Astrocyte of the spinal cord (primary cell): ENCODE data around the gene KIAA0513.
A peak's percentile ranks its signal among the peaks of the same experiment; 100 is the strongest.

Source experiments
- DNase-seq: peaks from one replicate; pipeline ENCODE4 v3.0.0; 2011; ENCODE audit warnings: low read depth, low spot score
- H3K4me3 ChIP-seq: 2 replicates; pipeline ENCODE4 v1.5.1; 2011; ENCODE audit warnings: low read depth, mild to moderate bottlenecking, low read length, moderate library complexity
- in situ Hi-C: cut with HindIII; loops from 2 replicates; pipeline ENCODE4 v1.10.0; 2017; ENCODE audit warnings: low sequenced_read_pairs
- TF ChIP-seq, protein P1 (sequence below): IDR thresholded peaks from 2 replicates; pipeline ENCODE4 v1.5.1; 2012; ENCODE audit warnings: low read depth, mild to moderate bottlenecking, low read length, inconsistent platforms

Gene KIAA0513

DNA sequence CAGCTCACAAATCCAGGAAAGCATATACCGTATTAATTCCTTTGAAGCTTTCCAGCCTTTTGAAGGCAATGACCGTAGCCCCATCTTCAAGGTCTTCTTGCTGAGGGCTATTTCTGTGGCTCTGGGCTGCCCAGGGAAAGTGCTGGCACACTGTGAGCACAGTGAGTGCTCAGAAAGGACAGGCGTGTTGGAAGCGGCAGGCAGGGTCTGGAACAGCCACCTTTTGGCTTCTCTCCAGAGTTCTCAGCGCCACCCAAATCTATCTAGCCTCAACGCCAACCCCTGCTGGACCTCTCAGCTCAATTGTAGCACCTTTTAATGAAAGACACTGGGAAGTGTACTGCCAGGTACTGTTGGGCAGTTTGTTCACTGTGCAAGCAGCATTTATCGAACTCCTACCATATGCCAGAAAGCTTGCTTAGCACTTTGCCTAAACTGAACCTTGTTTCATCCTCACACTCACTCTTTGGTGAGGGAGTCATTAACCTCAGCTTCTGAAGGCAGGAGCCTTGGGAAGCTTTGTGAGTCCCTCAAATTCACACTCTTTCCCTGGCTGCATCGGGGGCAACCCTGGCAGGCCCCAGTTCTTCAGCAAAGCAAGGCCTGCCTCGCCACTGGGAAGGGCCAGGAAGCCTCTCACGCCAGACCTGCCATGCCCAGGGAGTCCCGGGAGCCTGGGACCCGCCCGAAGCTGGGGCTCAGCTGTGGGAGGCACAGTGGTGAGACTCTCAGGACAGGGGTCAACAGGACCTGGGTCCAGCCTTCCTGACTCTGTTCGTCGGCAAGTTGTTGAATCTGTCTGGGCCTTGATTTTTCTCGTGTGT is 98.2 kb downstream of the KIAA0513 start:
- in situ Hi-C loops: no loop called here
- TF ChIP-seq, protein P1, sequence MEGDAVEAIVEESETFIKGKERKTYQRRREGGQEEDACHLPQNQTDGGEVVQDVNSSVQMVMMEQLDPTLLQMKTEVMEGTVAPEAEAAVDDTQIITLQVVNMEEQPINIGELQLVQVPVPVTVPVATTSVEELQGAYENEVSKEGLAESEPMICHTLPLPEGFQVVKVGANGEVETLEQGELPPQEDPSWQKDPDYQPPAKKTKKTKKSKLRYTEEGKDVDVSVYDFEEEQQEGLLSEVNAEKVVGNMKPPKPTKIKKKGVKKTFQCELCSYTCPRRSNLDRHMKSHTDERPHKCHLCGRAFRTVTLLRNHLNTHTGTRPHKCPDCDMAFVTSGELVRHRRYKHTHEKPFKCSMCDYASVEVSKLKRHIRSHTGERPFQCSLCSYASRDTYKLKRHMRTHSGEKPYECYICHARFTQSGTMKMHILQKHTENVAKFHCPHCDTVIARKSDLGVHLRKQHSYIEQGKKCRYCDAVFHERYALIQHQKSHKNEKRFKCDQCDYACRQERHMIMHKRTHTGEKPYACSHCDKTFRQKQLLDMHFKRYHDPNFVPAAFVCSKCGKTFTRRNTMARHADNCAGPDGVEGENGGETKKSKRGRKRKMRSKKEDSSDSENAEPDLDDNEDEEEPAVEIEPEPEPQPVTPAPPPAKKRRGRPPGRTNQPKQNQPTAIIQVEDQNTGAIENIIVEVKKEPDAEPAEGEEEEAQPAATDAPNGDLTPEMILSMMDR: no peak
- no peak for DNase-seq
- no peak overlapping the region for H3K4me3 ChIP-seq

DNA sequence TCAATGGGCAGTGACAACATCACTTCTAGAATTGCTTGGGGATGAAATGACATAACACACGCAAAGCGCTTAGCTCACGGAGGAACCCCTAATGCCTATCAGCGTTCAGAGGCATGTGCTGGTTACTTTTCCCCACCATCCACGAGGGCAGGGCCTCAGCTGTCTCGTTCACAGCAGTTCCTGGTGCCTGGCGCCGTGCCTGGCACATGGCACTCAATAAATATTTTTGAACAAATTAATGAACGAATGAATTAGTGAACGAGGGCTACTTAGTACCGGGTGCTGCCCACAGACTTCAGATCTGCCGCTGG is 98.8 kb downstream of the KIAA0513 start:
- DNase-seq: no peak
- in situ Hi-C loops: no loop called here
- H3K4me3 ChIP-seq: no peak overlapping the region
- TF ChIP-seq, protein P1: no peak

DNA sequence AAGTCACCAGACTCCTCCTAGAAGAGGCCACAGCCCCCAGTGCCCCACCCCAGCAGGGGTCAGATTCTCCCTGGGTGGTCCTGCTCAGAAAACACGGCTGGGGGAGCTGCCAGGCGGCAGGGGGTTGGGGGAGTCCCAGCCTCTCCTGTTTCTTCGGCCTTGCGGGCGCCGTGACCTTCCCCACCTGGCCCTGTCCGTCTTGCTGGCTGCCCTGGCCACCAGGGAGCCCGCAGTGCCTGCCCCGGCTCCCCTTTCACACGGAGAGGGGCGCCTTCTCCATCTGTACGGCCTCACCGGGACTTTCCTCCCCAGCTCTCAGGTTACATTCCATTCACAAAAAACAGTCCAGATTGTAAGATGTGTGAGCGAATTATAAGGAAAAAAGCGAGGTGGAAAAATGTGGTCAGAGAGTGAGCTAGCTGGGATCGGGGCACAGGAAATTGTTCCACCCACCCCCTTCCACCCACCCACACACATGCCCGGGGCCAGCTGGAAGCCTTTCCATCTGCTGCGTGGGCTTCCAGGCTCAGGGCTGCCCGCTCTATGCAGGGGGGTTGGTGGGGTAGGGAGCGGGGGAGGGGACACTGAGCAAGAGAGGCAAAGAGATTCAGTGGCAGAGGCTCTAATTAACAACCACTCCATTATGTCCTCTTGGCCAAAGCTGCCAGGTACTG is 99.2 kb downstream of the KIAA0513 start:
- peak; percentile 89 for DNase-seq
- TF ChIP-seq, protein P1: no peak
- in situ Hi-C loops: no loop called here
- no peak overlapping the region for H3K4me3 ChIP-seq

DNA sequence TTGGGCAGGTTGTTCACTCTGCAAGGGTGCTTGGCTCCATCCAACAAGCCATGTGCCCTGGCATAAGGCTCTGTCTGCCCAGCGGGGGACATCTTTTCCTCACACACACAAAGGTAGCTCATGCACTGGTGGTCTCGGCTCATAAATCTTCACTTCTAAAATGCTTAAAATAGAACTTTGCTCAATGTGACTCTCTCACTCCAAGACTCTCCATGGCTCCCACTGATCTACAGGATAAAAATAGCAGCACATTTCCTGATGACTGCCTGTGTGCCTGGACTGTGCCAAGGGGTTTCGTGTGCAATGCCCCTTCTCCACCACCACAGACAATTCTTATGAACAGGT is 99.8 kb downstream of the KIAA0513 start:
- DNase-seq: no peak
- H3K4me3 ChIP-seq: no peak overlapping the region
- in situ Hi-C loops: no loop called here
- TF ChIP-seq, protein P1: no peak

DNA sequence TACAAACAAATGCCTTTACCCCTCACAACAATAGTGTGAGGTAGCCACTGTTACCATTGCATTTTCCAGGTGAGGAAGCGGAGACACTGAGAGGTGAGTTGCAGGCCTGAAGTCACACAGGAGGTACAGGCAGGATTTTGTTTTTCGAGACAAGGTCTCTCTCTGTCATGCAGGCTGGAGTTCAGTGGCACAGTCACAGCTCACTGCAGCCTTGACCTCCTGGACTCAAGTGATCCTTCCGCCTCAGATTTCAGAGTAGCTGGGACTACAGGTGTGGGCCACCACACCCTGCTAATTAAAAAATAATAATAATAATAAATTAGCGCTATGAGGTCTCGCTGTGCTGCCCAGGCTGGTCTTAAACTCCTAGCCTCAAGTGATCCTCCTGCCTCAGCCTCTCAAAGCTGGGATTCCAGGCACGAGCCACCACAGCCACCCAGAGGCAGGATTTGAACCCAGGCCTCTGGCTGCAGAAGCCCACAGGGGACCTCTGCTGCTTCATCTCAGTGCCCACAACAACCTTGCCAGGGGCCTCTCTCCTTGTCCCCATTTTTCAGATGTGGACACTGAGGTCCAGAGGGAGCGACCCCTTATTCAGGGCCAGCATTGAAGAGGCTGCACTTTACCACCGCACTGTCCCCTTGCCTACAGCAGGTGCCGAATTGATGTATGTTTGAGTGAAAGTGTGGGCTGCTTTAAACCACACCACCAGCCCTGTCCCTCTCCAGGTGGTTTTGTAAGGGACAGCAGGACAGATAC is 100.7 kb downstream of the KIAA0513 start:
- no peak overlapping the region for H3K4me3 ChIP-seq
- TF ChIP-seq, protein P1: no peak
- in situ Hi-C loops: no loop called here
- no peak for DNase-seq

DNA sequence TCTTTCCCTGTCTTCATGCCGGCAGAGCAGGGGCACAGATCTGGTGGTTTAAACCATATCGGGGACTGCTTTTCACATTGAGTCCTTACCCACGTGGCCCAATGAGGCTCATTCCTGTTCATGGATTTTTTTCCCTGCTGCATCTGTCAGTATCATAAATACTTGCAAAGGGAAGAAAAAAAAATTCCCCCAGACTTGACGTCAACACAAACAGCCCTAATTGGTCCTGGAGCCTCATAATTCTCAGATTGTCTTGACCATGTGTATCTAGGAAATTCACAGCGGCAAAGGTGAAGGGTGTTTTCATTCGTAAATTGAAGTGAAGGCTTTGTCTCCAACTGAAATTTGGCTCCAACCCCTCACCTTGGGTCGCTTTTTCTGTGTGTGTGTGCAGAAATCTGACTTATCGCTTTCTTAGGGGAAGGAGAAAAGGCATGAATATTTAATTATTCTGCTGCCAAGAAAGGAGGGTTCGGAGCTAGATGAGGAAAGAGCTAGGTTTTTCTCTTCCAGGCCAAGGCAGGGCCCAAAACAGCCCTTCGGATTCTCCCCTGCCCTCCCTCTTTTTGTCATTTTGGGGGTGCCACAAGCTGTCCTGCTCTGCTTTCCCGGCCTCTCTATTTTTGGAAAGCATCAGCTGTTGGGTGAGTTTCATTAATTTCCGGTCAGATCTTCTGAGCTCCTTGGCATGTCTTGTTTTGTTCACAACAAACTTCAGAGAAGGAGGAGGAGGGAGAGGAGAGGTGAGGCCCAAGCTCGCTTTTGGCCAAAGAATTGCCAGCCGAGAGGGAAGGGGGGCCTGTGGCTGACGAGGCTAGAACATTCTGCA is 102.5 kb downstream of the KIAA0513 start:
- no peak for DNase-seq
- no peak overlapping the region for H3K4me3 ChIP-seq
- TF ChIP-seq, protein P1: no peak
- in situ Hi-C loops: no loop called here
